SKM-1 (cell line): ENCODE measurements around the gene C15orf39.
"Not testable (repeated sequence)": the region's sequence is repeated elsewhere in the genome, so short reads cannot be mapped to it uniquely, and the experiment has no call there.

ENCODE experiments used
- DNase-seq: peaks from one replicate; lab custom pipeline; 2025; ENCODE audit not compliant: unreplicated experiment; lab: John Stamatoyannopoulos, UW

C15orf39 gene

GRCh38 chr15:75201616-75202250 is at the start of gene C15orf39:
TSS of gene C15orf39 (plus strand) at chr15:75201882. CDS start at chr15:75206049, 4,167 bp downstream.
- DNase-seq, result peak; percentile 67

DNA sequence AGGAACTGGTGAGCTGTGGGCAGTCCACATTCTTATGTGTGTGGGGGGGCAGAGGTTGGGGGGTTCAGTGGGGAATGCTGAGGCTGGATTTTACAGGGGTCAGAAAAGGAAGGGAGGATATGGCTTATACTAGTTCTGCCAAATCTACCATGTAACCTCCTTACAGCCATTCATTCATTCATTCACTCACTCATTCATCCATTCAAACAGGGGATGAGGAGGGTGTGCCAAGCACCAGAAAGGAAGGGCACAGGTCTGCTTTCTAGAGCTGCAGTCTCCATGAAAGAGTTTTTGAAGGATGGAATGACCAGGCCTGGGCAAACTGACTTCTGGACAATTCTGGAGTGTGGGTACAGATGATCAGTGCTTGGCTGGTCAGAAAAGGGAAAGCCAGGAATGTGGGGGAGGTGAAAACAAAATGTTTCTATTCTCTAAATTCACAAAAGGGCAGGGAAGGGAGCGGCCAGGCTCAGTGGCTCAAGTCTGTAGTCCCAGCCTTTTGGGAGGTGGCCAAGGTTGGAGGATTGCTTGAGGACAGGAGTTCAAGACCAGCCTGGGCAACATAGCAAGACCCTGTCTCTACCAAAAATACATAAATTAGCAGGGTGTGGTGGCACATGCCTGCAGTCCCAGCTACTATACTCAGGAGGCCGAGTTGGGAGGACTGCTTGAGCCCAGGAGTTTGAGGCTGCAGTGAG is 49.2 kb upstream of the C15orf39 start:
- DNase-seq, result no peak

DNA sequence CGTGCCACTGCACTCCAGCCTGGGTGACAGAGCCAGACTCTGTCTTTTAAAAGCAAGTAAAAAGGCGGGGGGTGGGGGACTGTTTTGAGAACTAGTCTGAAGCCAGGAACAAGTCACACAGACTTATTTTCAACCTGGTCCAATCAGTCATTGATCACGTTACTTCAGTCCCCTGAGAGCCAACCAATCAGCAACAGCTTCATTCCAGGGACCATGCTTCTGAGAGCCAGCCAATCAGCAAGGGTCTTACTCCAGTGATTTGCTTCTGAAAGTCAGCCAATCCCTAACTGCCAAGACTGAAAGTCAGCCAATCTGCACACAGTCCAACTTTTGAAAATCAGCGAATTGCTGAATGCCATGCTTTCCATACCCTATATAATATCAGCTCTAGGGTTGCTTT is 48.6 kb upstream of the C15orf39 start:
- peak; percentile 95 for DNase-seq

DNA sequence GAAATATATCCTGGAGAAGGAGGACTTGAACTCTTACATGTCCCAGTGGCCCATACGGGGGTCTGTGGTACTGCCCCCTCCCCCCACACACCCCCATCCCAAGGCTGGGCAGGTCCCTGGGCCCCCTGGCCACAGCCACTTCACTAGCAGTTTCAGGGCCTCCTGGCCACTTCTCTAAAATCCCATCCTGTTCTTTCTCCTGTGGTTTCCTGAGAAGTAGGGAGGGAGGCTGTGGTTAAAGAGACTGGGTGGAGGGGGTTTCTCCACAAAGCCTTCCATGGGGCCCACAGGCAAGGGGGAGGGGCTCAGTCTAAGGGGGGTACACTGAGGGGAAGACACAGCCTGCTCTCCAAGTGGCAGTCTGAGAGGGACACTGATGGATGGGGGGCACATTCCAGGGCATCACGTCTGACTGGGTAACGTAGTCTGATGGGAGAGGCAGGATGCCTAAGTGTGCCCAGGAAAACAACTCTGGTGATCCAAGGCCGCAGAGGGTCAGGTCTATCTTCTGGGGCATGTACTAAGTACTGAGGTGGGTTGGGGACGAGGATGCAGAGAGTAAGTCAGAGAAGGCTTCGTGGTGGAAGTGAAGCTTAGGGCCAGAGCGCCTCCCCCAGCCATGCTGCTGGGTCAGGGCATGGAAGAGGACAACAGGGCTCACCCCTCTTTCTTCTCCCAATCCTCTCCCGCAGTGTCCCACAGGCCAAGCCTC is 48.0 kb upstream of the C15orf39 start:
- DNase-seq, result peak; percentile 80

DNA sequence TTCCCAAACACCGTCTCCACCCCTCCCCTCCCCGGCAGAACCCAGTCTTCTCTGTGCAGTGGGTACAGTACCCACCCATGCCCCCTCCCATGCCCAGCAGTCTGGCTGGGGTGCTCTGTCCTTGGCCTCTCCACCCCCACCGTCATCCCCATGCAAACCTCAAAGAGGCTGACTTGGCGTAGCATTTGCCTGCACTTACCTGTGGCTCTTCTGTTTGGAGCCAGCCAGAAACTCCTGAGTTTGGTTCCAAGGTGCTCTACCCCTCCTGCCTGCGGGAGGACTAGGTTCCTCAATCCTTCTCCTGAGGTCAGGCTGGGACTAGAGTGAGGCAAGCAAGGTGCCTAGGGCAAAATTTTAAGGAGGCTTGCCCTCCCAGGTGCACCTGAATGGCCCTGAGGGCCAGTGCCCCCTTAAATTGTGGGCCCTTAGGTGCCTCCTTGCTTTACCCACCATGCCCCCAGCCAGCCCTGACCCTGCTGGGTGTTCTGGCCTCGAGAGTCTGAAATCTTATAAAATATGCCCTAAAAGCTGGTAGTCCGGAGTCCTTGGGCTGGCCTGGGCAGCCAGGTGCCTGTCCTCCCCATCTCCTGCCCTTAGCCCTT is 47.1 kb upstream of the C15orf39 start:
- no peak for DNase-seq

GRCh38 chr15:75156326-75157215 is 45.1 kb upstream of the C15orf39 start:
- no peak for DNase-seq

- DNase-seq, result no peak
Observed at GRCh38 chr15:75158402-75158801, 43.3 kb upstream of the C15orf39 start.

- no peak for DNase-seq
Observed at GRCh38 chr15:75159244-75159643, 42.4 kb upstream of the C15orf39 start.

- no peak for DNase-seq
Observed at GRCh38 chr15:75161106-75161916, 40.4 kb upstream of the C15orf39 start.

GRCh38 chr15:75161917-75162414 is 39.7 kb upstream of the C15orf39 start:
- DNase-seq, result no peak

GRCh38 chr15:75163150-75163564 is 38.5 kb upstream of the C15orf39 start:
- no peak for DNase-seq

DNA sequence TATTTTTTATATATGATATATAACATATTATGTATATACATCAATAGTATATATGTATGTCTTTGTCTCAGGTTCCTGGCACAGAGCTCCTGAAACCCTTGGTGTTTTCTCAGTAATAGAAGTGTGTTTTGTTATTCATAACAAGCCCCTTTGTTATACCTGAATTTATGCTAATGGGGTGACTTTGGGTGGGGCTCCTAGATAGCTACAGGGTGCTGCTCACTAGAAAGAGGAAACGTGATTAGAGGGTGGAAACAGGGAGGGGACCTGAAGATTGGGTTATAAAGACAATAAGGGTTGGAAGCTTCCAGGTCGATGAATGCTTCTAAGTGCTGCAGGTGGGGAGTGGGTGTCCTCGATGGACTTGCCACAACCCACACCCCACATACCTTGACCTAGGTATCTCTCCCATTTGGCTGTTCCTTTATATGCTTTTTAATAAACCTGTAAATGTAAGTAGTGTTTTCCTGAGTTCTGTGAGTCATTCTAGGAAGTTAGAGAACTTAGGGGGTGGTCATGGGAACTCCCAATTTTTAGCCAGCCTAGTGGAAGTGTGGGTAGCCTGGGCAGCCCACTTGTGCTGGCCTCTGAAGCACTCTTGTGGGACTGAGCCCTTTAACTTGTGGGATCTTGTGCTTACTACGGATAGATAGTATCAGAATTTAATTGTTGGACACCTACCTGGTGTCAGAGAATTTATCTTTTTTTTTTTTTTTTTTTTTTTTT is 36.9 kb upstream of the C15orf39 start:
- no peak for DNase-seq

DNA sequence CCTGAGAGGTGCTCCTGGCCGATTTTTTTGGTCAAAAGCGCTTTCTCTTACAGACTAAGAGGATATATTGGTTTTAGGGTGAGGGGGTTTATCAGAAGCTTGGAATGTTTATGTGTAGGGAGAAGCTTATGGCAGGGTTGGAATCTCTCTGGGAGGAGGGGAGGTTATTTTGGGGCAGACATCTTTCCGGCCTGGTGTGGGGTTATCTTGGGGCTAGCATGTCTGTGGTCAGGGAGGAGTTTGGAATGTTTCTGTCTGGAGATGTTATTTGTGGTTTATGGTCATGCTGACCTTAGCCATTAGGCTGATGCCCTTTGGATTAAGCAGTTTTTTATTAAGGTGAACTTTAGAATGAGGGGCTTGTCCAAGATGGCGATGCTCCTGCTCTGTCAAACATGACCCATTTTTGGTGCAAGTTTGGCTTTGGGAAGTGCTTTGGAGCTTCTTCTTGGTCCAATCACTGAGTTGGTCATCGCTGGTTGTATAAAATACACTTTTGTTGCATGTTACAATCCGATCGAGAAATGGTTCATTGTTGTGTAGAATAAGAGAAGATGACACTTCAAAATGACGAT is 35.1 kb upstream of the C15orf39 start:
- DNase-seq, result not testable (repeated sequence)

DNA sequence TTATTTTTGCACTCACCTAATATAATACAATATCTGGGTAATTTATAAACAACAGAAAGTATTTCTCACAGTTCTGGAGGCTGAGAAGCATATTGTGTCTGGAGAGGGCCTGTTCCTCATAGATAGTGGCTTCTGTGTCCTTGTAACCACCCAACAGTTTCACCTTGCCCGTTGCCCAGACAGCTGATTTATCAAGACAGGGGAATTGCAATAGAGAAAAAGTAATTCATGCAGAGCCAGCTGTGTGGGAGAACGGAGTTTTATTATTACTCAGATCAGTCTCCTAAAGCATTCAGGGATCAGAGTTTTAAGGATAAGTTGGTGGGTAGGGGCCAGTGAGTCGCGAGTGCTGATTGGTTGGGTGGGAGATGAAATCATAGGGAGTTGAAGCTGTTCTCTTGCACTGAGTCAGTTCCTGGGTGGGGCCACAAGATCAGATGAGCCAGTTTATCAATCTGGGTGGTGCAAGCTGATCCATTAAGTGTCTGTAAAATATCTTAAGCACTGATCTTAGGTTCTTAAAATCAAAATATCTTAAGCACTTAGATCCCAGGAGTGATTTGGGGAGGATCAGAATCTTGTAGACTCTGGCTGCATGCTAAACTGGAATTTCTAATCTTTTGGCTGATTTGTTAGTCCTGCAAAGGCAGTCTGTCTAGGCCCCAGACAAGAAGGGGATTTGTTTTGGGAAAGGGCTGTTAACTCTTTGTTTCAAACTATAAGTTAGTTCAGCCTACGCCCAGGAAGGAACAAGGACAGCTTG is 33.9 kb upstream of the C15orf39 start:
- no peak for DNase-seq

- no peak for DNase-seq
Observed at GRCh38 chr15:75168374-75168773, 33.3 kb upstream of the C15orf39 start.

DNA sequence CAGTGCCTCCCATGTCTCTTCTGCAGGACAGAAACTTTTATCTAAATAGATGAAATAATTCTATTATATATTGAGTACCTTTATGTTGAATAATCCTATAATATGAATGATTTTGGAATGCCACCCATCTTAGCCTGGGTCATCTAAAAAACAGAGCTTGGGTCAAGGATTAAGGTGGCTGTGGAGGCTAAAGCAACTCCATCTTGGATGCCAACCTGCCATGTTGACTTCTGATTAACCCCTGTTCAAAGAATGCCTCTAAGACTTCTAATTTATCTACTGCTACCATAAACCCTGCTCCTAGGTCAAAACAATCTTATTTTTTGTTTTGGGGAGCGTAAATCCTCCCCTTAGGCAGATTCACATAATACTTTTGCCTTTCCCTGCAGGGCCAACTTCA is 31.5 kb upstream of the C15orf39 start:
- DNase-seq, result no peak

- no peak for DNase-seq
Observed at GRCh38 chr15:75170711-75171341, 30.9 kb upstream of the C15orf39 start.
